ENCODE measurements around the gene MREG. TPM values are rescaled to one million over a fixed set of nuclear protein-coding genes. Genes with fewer than 3 reads are reported as not detected.

The MREG gene
- total RNA-seq, 1 donor = 4.3 TPM

- no peak for TF ChIP-seq CTCF (IDR thresholded peaks at IDR 0.05; ENCODE audit: insufficient read depth, low read depth, low read length)
- DNase-seq (ENCODE audit: low read depth) = peak; percentile 79
- no peak overlapping the region for H3K4me3 ChIP-seq (ENCODE audit: low read depth, low read length)
Observed at GRCh38 chr2:215899141-215900074, 113.9 kb downstream of the MREG start.

DNA sequence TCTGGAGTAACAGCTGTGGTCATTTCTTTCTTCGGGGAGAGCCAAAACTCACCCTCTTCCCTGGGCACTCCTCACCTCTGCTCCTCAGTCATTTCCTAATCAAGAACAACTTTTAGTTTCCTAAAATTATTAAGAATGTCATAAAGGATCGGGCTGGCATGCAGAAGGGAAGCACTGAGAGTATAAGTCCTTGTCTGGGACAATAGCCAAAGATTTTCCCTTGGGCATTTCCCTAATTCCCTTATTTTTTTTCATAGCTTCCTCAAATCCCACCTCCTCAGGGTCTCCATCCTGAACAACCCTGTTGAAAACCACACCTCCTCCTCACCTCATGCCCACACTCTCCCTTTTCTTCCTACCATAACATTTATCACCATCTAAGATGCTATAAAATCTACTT, 115.0 kb downstream of the MREG start:
- H3K4me3 ChIP-seq (ENCODE audit: low read depth, low read length) = no peak overlapping the region
- DNase-seq (ENCODE audit: low read depth) = no peak
- TF ChIP-seq CTCF (IDR thresholded peaks at IDR 0.05; ENCODE audit: insufficient read depth, low read depth, low read length) = no peak

GRCh38 chr2:215896921-215897320, 116.4 kb downstream of the MREG start:
- no peak overlapping the region for H3K4me3 ChIP-seq (ENCODE audit: low read depth, low read length)
- TF ChIP-seq CTCF (IDR thresholded peaks at IDR 0.05; ENCODE audit: insufficient read depth, low read depth, low read length) = no peak
- DNase-seq (ENCODE audit: low read depth) = no peak

- TF ChIP-seq CTCF (IDR thresholded peaks at IDR 0.05; ENCODE audit: insufficient read depth, low read depth, low read length) = no peak
- H3K4me3 ChIP-seq (ENCODE audit: low read depth, low read length) = no peak overlapping the region
- no peak for DNase-seq (ENCODE audit: low read depth)
Observed at GRCh38 chr2:215895330-215895729, 118.0 kb downstream of the MREG start.

Other genes starting within 250 kb of the MREG start
- 9.9 and 12.6 TPM in 2 replicates for gene PECR, start 68.3 kb upstream of the MREG start, total RNA-seq
- gene TMEM169, start 68.4 kb upstream of the MREG start, total RNA-seq = 0.32 and 0.43 TPM in 2 replicates
- 220 and 278 TPM in 2 replicates for gene XRCC5, start 95.8 kb upstream of the MREG start, total RNA-seq